PFSK-1 (cell line): ENCODE data around the gene GJC3.

Experiments
- FOXP2 ChIP-seq: optimal IDR thresholded peaks from 2 replicates; pipeline ENCODE3; 2011; ENCODE audit warnings: borderline replicate concordance, control low read depth, inconsistent platforms; ENCODE audit not compliant: insufficient read depth; ENCODE audit errors: extremely low read length, extremely low read depth
- POLR2AphosphoS5 ChIP-seq: IDR thresholded peaks from 2 replicates; pipeline ENCODE4 v1.6.1; 2012; ENCODE audit warnings: low read depth, mild to moderate bottlenecking, control low read depth, low read length, moderate library complexity
- SIN3A ChIP-seq: IDR thresholded peaks from 2 replicates; pipeline ENCODE4 v1.6.1; 2012; ENCODE audit warnings: mild to moderate bottlenecking, low read length, moderate library complexity, borderline replicate concordance; ENCODE audit not compliant: insufficient read depth
- TAF1 ChIP-seq: IDR thresholded peaks from 2 replicates; pipeline ENCODE4 v1.6.1; 2012; ENCODE audit warnings: low read length, control low read depth, borderline replicate concordance; ENCODE audit not compliant: insufficient read depth
- TF ChIP-seq, protein P1 (sequence below), 2 experiments: IDR thresholded peaks; 2 replicates each; pipeline versions ENCODE4 v1.6.1 to v1.8.0; 2011 to 2012; ENCODE audit warnings: low read depth in 2 of 2, low read length in 2 of 2, control low read depth in 1 of 2, inconsistent platforms in 1 of 2, mild to moderate bottlenecking in 1 of 2, moderate library complexity in 1 of 2; ENCODE audit not compliant: insufficient read depth in 1 of 2

GRCh38 chr7:99928188-99928587 lies 1.2 kb downstream of the GJC3 start:
- TF ChIP-seq, protein P1, sequence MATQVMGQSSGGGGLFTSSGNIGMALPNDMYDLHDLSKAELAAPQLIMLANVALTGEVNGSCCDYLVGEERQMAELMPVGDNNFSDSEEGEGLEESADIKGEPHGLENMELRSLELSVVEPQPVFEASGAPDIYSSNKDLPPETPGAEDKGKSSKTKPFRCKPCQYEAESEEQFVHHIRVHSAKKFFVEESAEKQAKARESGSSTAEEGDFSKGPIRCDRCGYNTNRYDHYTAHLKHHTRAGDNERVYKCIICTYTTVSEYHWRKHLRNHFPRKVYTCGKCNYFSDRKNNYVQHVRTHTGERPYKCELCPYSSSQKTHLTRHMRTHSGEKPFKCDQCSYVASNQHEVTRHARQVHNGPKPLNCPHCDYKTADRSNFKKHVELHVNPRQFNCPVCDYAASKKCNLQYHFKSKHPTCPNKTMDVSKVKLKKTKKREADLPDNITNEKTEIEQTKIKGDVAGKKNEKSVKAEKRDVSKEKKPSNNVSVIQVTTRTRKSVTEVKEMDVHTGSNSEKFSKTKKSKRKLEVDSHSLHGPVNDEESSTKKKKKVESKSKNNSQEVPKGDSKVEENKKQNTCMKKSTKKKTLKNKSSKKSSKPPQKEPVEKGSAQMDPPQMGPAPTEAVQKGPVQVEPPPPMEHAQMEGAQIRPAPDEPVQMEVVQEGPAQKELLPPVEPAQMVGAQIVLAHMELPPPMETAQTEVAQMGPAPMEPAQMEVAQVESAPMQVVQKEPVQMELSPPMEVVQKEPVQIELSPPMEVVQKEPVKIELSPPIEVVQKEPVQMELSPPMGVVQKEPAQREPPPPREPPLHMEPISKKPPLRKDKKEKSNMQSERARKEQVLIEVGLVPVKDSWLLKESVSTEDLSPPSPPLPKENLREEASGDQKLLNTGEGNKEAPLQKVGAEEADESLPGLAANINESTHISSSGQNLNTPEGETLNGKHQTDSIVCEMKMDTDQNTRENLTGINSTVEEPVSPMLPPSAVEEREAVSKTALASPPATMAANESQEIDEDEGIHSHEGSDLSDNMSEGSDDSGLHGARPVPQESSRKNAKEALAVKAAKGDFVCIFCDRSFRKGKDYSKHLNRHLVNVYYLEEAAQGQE (IDR thresholded peaks at IDR 0.05; ENCODE audit: insufficient read depth in 1 of 2, low read depth in 2 of 2, low read length in 2 of 2) = no peak
- TF ChIP-seq SIN3A (no peak), POLR2AphosphoS5 (no peak), TAF1 (no peak), FOXP2 (no peak)
